Ecto neural progenitor cell (in vitro differentiated cells): ENCODE measurements around the gene ZNF549.

Experiments used
- DNase-seq: peaks from one replicate; pipeline ENCODE4 v3.0.0-alpha.2; 2018; ENCODE audit warnings: low spot score

ZNF549 gene

DNA sequence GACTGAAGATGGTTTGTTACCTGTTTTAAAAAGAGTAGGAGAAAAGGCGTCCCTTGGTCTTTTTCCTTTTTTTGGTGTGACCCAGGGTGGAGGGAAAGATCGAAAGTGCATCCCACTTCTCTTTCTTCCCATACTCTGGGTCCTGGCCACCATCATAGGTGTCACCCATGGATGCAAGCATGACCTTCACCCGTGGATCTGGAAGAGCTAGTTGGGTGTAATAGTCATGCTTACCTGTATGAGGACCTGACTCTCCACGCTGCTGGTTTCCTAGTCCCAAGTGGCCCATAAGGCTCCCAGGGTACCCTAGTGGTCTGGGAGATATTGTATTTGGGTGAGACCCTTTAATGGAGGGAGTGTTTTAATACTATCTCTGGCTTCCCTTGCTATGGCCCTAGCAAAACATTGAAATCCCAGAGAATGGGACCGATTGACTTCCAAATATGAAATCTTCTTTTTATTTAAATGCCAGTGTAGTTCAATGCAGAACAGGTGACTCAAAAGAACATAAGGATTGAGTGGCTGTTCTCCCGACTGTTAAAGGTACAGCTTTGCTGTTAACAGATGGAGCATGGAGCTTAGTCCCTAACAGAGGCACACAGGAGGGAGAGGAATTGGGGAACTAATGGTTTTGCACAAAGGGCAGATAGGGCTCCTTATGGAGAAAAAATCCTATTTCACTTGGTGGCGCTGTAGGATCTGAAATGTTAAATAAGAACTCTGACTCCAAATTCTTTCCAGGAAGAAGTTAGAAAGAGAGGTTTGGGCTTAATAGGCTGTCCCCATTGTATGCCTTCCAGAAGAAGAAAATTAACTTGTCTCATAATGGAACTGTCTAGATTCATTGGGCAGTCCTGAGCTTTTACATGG, 39.5 kb downstream of the ZNF549 start:
- no peak for DNase-seq

- DNase-seq: no peak
These were observed 43.6 kb downstream of the ZNF549 start for GRCh38 chr19:57570707-57571106.

GRCh38 chr19:57572415-57572947, 45.3 kb downstream of the ZNF549 start:
- no peak for DNase-seq

DNA sequence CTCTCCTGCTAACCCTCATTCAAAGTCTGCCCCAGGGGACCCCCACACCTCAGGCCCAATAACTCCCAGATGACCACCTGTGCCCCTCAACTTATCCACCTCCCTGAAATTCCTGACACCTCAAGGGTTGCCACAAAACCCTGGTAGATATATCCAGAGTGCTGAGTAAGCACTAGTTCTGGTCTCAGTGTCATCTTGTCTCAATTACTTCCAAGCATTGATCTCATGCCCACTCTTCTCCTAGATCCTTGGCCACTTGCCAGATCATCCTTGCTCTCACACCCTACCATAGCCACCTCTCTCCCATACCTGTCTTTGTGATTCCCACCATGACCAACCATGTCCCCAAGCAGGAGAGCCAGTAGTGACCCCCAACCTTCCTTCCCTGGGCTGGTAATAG, 49.5 kb downstream of the ZNF549 start:
- no peak for DNase-seq

- peak; percentile 96 for DNase-seq
These were observed 51.5 kb downstream of the ZNF549 start, which contains the start of gene ZNF416 for GRCh38 chr19:57578487-57579205. TSS of gene ZNF416 (minus strand) at chr19:57578911. CDS start at chr19:57578704, 207 bp downstream.

DNA sequence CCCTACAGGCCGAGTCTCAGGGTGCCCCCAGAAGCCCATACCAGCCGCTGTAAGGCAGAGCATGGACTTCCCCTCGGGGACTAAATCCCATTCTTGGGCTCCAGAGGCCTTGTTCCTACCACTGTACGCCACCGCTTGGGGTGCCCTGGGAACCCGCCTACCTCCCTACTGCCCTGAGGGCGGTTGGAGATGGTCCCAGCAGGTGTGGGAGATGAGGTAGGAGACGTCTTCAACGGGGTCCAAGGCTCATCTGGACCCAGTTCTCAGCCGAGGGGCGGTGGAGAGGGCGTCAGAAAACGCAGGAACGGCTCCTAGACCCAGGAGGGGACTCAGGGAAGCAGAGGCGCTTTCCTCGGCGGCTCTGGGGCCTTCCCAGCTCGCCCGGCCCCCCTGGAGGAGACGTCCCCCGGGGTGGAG, 56.0 kb downstream of the ZNF549 start:
- peak; percentile 53 for DNase-seq

DNA sequence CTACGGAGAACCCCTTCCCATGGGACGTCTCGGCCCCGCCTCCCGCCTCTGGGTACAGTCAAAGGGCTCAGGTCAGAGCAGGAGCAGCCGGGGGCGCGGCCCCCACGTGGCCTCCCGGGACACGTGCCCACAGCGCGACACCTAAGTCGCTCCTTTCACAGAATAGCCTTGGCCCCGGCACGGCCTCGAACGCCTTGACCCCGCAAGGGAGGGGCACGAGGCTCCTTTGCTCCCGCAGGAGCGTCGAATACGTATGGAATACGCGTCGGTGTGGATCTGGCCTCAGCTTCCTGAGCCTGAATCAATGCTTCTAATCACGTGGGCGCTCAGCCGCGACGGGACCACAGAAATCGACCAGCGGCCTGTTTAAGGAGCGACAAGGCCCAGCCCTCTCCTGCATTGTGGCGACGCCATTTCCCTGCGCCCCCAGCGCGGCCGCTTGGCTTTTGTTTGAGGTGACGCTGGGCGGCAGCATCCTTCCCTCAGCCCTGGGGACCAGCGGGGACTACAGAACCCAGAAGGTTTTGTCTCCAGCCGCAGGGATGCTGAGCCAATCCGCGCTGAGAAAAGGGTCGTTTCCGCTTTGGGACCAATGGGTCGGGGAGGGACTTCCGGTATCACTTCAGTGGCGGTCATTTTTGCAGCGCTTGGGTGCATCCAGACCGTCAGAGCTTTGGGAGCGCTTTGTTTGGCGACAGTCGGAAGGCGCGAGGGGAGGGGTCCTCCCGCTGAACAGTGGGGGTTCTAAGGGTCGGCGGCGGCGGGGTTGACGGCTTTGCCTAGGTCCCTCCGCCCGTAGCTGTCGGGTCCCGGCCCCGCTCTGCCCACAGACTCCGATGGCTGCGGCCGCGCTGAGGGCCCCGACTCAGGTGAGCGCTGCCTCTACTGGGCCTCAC, 56.6 kb downstream of the ZNF549 start, which contains the start of gene ZIK1:
Gene ZIK1, plus strand, starts transcription at position 625 of the 896 bp plus-strand sequence. Its CDS starts 212 bp downstream, at position 837.
- peak; percentile 94 for DNase-seq

- DNase-seq: no peak
These were observed 60.4 kb downstream of the ZNF549 start for GRCh38 chr19:57587529-57587928.

- DNase-seq: no peak
These were observed 72.2 kb downstream of the ZNF549 start for GRCh38 chr19:57599377-57599760.

DNA sequence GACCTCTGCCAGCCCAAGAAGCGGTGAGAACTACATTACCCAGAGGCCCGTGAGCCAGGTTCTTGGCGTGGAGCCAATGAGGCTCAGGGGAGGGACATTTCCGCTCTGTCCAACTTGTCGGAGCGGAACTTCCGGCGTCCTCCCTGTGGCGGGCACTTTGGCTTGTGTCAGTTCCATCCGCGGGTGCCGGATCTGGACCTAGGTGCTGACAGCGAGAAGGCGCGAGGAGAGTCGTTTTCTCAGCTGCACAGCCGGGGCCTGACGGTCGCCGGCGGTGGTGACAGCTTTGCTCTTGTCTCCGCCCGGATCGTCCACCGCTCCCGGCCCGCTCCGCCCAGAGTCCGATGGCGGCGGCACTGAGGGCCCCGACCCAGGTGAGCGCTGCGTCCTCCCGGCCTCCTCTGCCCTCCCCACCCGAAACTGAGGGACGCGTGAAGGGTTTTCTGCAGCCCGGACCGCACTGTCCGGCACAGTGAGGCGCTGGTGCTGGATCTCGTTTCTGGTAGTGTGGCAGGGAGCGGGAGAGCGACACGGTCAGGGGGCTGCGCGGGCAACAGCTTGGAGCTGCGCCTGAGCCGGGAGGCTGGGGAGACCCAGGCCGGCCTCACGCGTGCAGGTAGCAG, 72.7 kb downstream of the ZNF549 start, which contains the start of gene ZNF530:
Gene ZNF530, plus strand, starts transcription at position 125 of the 623 bp plus-strand sequence. CDS start 4,461 bp downstream, outside the sequence.
- peak; percentile 90 for DNase-seq

GRCh38 chr19:57606931-57607330, 79.8 kb downstream of the ZNF549 start:
- no peak for DNase-seq
